ENCODE measurements around the gene SLC38A10.

DNA sequence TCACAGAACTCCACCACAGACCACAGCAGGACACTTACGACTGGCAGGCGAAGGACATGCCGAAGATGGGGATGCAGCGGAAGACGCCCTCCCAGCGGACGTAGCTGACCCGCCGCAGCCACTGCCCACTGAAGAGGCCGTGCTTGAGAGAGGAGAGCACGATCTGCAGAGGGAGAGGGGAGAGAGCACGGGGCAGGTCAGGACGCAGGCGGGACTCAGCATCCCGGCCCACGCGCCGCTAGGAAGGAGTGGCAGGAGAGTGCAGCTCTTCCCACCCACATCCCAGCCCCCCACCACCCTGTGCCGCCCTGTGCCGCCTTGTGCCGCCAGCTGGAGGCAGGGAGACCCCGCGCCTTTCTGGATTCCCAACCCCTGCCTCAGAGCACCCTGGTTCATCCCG lies 14.5 kb downstream of the SLC38A10 start:
- TF ChIP-seq, protein P1, sequence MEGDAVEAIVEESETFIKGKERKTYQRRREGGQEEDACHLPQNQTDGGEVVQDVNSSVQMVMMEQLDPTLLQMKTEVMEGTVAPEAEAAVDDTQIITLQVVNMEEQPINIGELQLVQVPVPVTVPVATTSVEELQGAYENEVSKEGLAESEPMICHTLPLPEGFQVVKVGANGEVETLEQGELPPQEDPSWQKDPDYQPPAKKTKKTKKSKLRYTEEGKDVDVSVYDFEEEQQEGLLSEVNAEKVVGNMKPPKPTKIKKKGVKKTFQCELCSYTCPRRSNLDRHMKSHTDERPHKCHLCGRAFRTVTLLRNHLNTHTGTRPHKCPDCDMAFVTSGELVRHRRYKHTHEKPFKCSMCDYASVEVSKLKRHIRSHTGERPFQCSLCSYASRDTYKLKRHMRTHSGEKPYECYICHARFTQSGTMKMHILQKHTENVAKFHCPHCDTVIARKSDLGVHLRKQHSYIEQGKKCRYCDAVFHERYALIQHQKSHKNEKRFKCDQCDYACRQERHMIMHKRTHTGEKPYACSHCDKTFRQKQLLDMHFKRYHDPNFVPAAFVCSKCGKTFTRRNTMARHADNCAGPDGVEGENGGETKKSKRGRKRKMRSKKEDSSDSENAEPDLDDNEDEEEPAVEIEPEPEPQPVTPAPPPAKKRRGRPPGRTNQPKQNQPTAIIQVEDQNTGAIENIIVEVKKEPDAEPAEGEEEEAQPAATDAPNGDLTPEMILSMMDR (conservative IDR thresholded peaks at IDR 0.05; ENCODE audit: low read depth, low read length) = no peak
- no peak for TF ChIP-seq EZH2 (IDR thresholded peaks at IDR 0.05; ENCODE audit: borderline replicate concordance, low read depth, low read length, poor library complexity, severe bottlenecking)
